Common myeloid progenitor, CD34-positive (primary cell): ENCODE measurements around the gene DDX56.
"Not testable (repeated sequence)": the region's sequence is repeated elsewhere in the genome, so short reads cannot be mapped to it uniquely, and the experiment has no call there.

Source experiments
- CTCF ChIA-PET: fragments of 350-600 bp; sonication (Branson Sonifier 250); formaldehyde crosslinking; loops from one replicate; lab custom pipeline; 2021; ENCODE audit warnings: antibody characterized with exemption; lab: Charles Lee
- POLR2A ChIA-PET: fragments of 350-600 bp; sonication (Branson Sonifier 250); formaldehyde crosslinking; loops from one replicate; lab custom pipeline; 2021; ENCODE audit warnings: antibody characterized with exemption; lab: Charles Lee
- DNase-seq, 3 donors: peaks; one replicate each; pipeline versions ENCODE4 v3.0.0 to v3.0.0-alpha.2; 2013
- H3K27ac ChIP-seq, 2 experiments: 1 replicate in 1 of 2; 2 replicates in 1 of 2; pipeline ENCODE4 v1.7.0; 2013; ENCODE audit warnings: inconsistent platforms in 2 of 2, low read length in 2 of 2, mild to moderate bottlenecking in 2 of 2, low read depth in 1 of 2, moderate library complexity in 1 of 2; ENCODE audit not compliant: severe bottlenecking in 2 of 2, insufficient read depth in 1 of 2, poor library complexity in 1 of 2
- H3K27me3 ChIP-seq, 5 experiments: replicated peaks in 2 of 5; 1 replicate in 3 of 5; 2 replicates in 2 of 5; pipeline versions ENCODE4 v1.6.1 to v1.7.0; 2013; ENCODE audit warnings: low read length in 4 of 5, mild to moderate bottlenecking in 2 of 5, moderate library complexity in 2 of 5, inconsistent platforms in 1 of 5; ENCODE audit not compliant: insufficient read depth in 5 of 5, control insufficient read depth in 4 of 5
- H3K36me3 ChIP-seq, 4 experiments: 1 replicate in 2 of 4; 2 replicates in 2 of 4; pipeline versions ENCODE4 v1.6.1 to v1.7.0; 2013; ENCODE audit warnings: low read length in 3 of 4, control low read depth in 1 of 4, mild to moderate bottlenecking in 1 of 4; ENCODE audit not compliant: control insufficient read depth in 4 of 4, insufficient read depth in 4 of 4
- H3K4me1 ChIP-seq, 4 experiments: 1 replicate in 3 of 4; 2 replicates in 1 of 4; pipeline versions ENCODE4 v1.6.1 to v1.7.1; 2013; ENCODE audit warnings: low read length in 3 of 4, mild to moderate bottlenecking in 3 of 4, control low read depth in 1 of 4, inconsistent platforms in 1 of 4, moderate library complexity in 1 of 4; ENCODE audit not compliant: control insufficient read depth in 4 of 4, insufficient read depth in 4 of 4; ENCODE audit errors: control extremely low read depth in 1 of 4
- H3K4me3 ChIP-seq, 7 experiments: 1 replicate in 4 of 7; 2 replicates in 3 of 7; pipeline versions ENCODE4 v1.5.1 to v1.7.0; 2013; ENCODE audit warnings: mild to moderate bottlenecking in 7 of 7, low read length in 6 of 7, moderate library complexity in 6 of 7, inconsistent platforms in 2 of 7, low read depth in 2 of 7, control low read depth in 1 of 7; ENCODE audit not compliant: insufficient read depth in 4 of 7, control insufficient read depth in 1 of 7; ENCODE audit errors: extremely low read depth in 1 of 7
- H3K9me3 ChIP-seq, 5 experiments: 1 replicate in 4 of 5; 2 replicates in 1 of 5; pipeline versions ENCODE4 v1.6.1 to v1.7.1; 2013; ENCODE audit warnings: low read length in 4 of 5, mild to moderate bottlenecking in 2 of 5, inconsistent platforms in 1 of 5, low read depth in 1 of 5, moderate library complexity in 1 of 5; ENCODE audit not compliant: control insufficient read depth in 4 of 5, insufficient read depth in 2 of 5; ENCODE audit errors: control extremely low read depth in 1 of 5
- WGBS: methylation state at CpG from one replicate; pipeline ENCODE4 v1.1.5; 2013; ENCODE audit not compliant: insufficient coverage; 5-methylcytosine and 5-hydroxymethylcytosine counted together

The DDX56 gene

GRCh38 chr7:44552473-44553005 is 21.2 kb downstream of the DDX56 start:
- H3K27ac ChIP-seq, DNase-seq, POLR2A ChIA-PET, H3K36me3 ChIP-seq, H3K4me3 ChIP-seq, H3K27me3 ChIP-seq, H3K9me3 ChIP-seq, H3K4me1 ChIP-seq, CTCF ChIA-PET: not testable (repeated sequence)
- 100% methylated on average over 1 of the region's 3 CpGs for WGBS

GRCh38 chr7:44549457-44549856 is 24.3 kb downstream of the DDX56 start:
- DNase-seq: no peak
- Histone ChIP-seq H3K4me3 (no peak overlapping the region), H3K27ac (no peak overlapping the region), H3K27me3 (peaks cover 0 to 3% (median 0%) of the 10 kb centered on the region in 5 experiments), H3K4me1 (no peaks in the 10 kb centered on the region), H3K9me3 (no peaks in the 10 kb centered on the region), H3K36me3 (no peaks in the 10 kb centered on the region)
- WGBS: 88% methylated on average over 1 of the region's 3 CpGs
- ChIA-PET POLR2A (interaction anchor here (0.6 kb wide), 1 partner anchor 8 kb away, joined by 3 read pairs; no protein-coding TSS in a partner anchor), CTCF (interaction anchor here (1.2 kb wide), 2 partner anchors 15 to 16 kb away, joined by 3 read pairs; no protein-coding TSS in a partner anchor)

GRCh38 chr7:44548893-44549292 is 24.8 kb downstream of the DDX56 start:
- ChIA-PET POLR2A (interaction anchor here (0.6 kb wide), 1 partner anchor 391 kb away, joined by 3 read pairs; no protein-coding TSS in a partner anchor), CTCF (interaction anchor here (0.7 to 1.5 kb wide), 4 partner anchors 13 to 397 kb away, joined by 3 to 5 read pairs (median 3); no protein-coding TSS in a partner anchor)
- no peaks in the 10 kb centered on the region for H3K36me3 ChIP-seq
- no peaks in the 10 kb centered on the region for H3K4me1 ChIP-seq
- H3K9me3 ChIP-seq: no peaks in the 10 kb centered on the region
- H3K4me3 ChIP-seq: no peak overlapping the region
- H3K27me3 ChIP-seq: peaks cover 0 to 3% (median 0%) of the 10 kb centered on the region in 5 experiments
- WGBS: no CpG with 5 or more reads among the region's 3 CpGs
- no peak overlapping the region for H3K27ac ChIP-seq
- no peak for DNase-seq

GRCh38 chr7:44547536-44548231 is 26.0 kb downstream of the DDX56 start:
- H3K36me3 ChIP-seq: no peaks in the 10 kb centered on the region
- no peaks in the 10 kb centered on the region for H3K4me1 ChIP-seq
- ChIA-PET CTCF (interaction anchor here (0.5 to 1.5 kb wide), 2 partner anchors 11 to 70 kb away, joined by 3 to 5 read pairs; no protein-coding TSS in a partner anchor), POLR2A (no interaction called here)
- H3K4me3 ChIP-seq: no peak overlapping the region
- H3K27ac ChIP-seq: no peak overlapping the region
- H3K9me3 ChIP-seq: no peaks in the 10 kb centered on the region
- peaks cover 0 to 3% (median 0%) of the 10 kb centered on the region in 5 experiments for H3K27me3 ChIP-seq
- WGBS: 77% methylated on average over 6 of the region's 6 CpGs
- no peak for DNase-seq

- Histone ChIP-seq H3K27me3 (peaks cover 0 to 3% (median 0%) of the 10 kb centered on the region in 5 experiments), H3K4me3 (no peak overlapping the region), H3K4me1 (no peaks in the 10 kb centered on the region), H3K9me3 (no peaks in the 10 kb centered on the region), H3K27ac (no peak overlapping the region), H3K36me3 (no peaks in the 10 kb centered on the region)
- CTCF ChIA-PET: interaction anchor here (1.0 kb wide), 1 partner anchor 23 kb away, joined by 3 read pairs; no protein-coding TSS in a partner anchor
- DNase-seq: no peak
- POLR2A ChIA-PET: interaction anchor here (0.6 kb wide), 1 partner anchor 8 kb away, joined by 3 read pairs; no protein-coding TSS in a partner anchor
- 100% methylated on average over 6 of the region's 6 CpGs for WGBS
Observed at GRCh38 chr7:44541876-44542610, 31.7 kb downstream of the DDX56 start.

- WGBS: 95% methylated on average over 18 of the region's 20 CpGs
- Histone ChIP-seq H3K36me3 (no peaks in the 10 kb centered on the region), H3K4me1 (no peaks in the 10 kb centered on the region), H3K27ac (no peak within 1 kb of the TSS), H3K27me3 (no peaks in the 10 kb centered on the region), H3K9me3 (no peaks in the 10 kb centered on the region), H3K4me3 (no peak within 1 kb of the TSS)
- ChIA-PET POLR2A (interaction anchor here (0.6 kb wide), 1 partner anchor 8 kb away, joined by 3 read pairs; no protein-coding TSS in a partner anchor), CTCF (interaction anchor here (1.0 kb wide), 1 partner anchor 24 kb away, joined by 3 read pairs; no protein-coding TSS in a partner anchor)
- DNase-seq: peak in 2 of 3 donors; percentile 10 to 23
Observed at GRCh38 chr7:44541028-44541869, 32.5 kb downstream of the DDX56 start, which contains the start of gene NPC1L1. Gene NPC1L1, minus strand, starts transcription at chr7:44541330. Its CDS starts 71 bp downstream, at chr7:44541259.
